Measurements from ENCODE around the gene IGFBP3. TPM values are rescaled to one million over a fixed set of nuclear protein-coding genes. Genes with fewer than 3 reads are reported as not detected.

Gene IGFBP3
- total and polyA plus RNA-seq, 2 experiments from 2014 or later, result 12.2 to 19.1 TPM

DNA sequence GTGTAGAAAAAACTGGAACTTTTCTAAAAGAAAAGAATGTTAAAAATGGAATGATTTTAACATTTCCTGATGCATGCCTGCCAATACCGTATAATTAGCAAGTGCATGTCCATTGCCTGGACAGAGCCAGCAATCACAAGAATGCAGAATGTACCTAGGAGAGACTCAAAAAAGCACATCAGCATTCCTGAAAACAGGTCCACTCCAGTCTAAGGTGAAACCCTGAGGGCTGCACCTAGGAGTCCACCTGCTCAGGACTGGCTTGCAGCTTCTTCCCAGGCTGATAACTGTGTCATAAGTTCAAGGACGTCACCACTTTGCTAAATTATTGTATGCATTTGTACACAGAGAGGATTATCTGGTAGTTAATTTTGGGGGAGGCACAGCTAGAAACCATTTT, 53.6 kb downstream of the IGFBP3 start:
- no peaks in the 10 kb centered on the region for H3K4me1 ChIP-seq (ENCODE audit: low read depth)
- no peaks in the 10 kb centered on the region for H3K9me3 ChIP-seq (ENCODE audit: low read depth)
- DNase-seq (ENCODE audit: low read depth in 1 of 2, low spot score in 1 of 2), result no peak
- peaks cover 16% of the 10 kb centered on the region for H3K27me3 ChIP-seq
- TF ChIP-seq, protein P1, sequence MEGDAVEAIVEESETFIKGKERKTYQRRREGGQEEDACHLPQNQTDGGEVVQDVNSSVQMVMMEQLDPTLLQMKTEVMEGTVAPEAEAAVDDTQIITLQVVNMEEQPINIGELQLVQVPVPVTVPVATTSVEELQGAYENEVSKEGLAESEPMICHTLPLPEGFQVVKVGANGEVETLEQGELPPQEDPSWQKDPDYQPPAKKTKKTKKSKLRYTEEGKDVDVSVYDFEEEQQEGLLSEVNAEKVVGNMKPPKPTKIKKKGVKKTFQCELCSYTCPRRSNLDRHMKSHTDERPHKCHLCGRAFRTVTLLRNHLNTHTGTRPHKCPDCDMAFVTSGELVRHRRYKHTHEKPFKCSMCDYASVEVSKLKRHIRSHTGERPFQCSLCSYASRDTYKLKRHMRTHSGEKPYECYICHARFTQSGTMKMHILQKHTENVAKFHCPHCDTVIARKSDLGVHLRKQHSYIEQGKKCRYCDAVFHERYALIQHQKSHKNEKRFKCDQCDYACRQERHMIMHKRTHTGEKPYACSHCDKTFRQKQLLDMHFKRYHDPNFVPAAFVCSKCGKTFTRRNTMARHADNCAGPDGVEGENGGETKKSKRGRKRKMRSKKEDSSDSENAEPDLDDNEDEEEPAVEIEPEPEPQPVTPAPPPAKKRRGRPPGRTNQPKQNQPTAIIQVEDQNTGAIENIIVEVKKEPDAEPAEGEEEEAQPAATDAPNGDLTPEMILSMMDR (IDR thresholded peaks at IDR 0.05; ENCODE audit: low read depth, low read length), result no peak
- H3K36me3 ChIP-seq, result no peaks in the 10 kb centered on the region
- H3K27ac ChIP-seq, result no peak overlapping the region
- no peak overlapping the region for H3K4me3 ChIP-seq

DNA sequence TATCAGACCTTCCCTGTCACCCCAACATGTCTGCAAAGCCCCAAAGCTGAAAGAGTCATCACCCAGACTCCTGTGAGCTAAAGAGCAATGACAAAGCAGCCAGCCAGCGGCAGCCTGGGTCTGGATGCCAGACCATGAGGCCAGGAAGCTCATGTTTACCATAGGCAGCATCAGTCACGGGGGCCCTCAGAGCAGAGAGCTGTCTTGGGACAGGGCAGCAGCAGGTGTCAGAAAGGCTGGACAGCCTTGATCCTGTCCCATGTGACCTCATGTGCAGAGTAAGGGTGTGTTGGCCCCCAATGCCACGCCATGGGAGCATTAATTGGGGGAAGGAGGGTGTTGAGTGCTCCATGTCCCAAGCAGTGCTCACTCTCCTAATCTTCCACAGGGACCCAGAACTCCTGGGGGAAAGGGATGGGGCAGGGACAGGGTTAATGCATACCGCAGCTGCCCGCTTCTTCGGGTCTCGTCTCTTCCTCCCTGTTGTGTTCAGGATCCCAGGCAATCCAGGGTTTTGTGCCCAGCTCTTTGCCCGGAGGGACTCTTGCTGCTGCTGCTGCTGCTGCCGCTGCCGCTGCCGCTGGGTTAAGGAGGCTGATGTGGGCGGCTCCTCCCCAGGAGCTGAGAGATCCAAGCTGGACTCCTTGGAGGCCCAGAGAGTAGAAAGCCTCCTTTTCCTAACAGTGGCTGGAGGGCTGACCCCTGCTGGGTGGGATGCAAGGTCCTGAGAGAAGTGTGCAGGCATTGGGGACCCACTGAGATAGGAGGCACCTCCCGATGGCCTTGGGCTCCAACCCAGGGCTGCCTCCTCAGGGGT, 55.3 kb downstream of the IGFBP3 start:
- Histone ChIP-seq H3K9me3 (ENCODE audit: low read depth) (no peaks in the 10 kb centered on the region), H3K36me3 (no peaks in the 10 kb centered on the region), H3K4me1 (ENCODE audit: low read depth) (no peaks in the 10 kb centered on the region), H3K27me3 (peaks cover 10% of the 10 kb centered on the region), H3K27ac (no peak overlapping the region), H3K4me3 (no peak overlapping the region)
- no peak for DNase-seq (ENCODE audit: low read depth in 1 of 2, low spot score in 1 of 2)
- TF ChIP-seq, protein P1 (IDR thresholded peaks at IDR 0.05; ENCODE audit: low read depth, low read length), result no peak

DNA sequence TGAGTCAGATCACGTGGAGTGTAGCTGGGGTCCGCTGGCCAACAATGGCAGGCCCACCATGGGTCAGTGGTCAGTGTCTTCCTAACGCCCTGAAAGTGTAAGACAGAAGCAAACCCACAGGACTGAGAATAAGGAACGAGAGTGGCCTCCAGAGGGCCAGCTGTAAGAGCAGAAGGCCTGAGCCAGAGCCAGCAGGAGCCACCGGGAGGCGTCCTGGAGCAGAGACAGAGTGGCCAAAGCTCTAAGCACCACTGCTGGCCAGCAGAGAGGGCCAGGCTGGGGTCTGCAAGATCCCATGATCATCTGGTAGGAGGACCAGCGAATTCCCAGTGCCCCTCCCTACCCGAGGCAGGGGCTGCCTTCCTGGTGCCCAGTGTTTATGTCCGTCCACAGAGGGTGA, 57.4 kb downstream of the IGFBP3 start:
- no peak overlapping the region for H3K27ac ChIP-seq
- H3K4me3 ChIP-seq, result no peak overlapping the region
- no peaks in the 10 kb centered on the region for H3K36me3 ChIP-seq
- TF ChIP-seq, protein P1 (IDR thresholded peaks at IDR 0.05; ENCODE audit: low read depth, low read length), result no peak
- DNase-seq (ENCODE audit: low read depth in 1 of 2, low spot score in 1 of 2), result peak in 1 of 2 donors; percentile 10
- H3K4me1 ChIP-seq (ENCODE audit: low read depth), result no peaks in the 10 kb centered on the region
- no peaks in the 10 kb centered on the region for H3K9me3 ChIP-seq (ENCODE audit: low read depth)
- no peaks in the 10 kb centered on the region for H3K27me3 ChIP-seq

Other genes with a start within 250 kb of the IGFBP3 start
- not detected in 2 replicates for gene CCDC201, start 48.2 kb downstream of the IGFBP3 start, total RNA-seq
- gene CCDC201, start 48.2 kb downstream of the IGFBP3 start, polyA plus RNA-seq, result not detected in 2 replicates
- gene IGFBP1, start 32.8 kb downstream of the IGFBP3 start, total RNA-seq, result 0.18 TPM in 1 of 2 replicates, not detected in the other
- not detected in 2 replicates for gene IGFBP1, start 32.8 kb downstream of the IGFBP3 start, polyA plus RNA-seq

All from cardiac muscle cell (in vitro differentiated cells and primary cell).